Endothelial cell of umbilical vein (primary cell): Measurements from ENCODE around the gene CACNA1C. TPM values are rescaled to one million over a fixed set of nuclear protein-coding genes. Genes with fewer than 3 reads are reported as not detected.

Experiments
- BruUV-seq: library from RNA; stranded (reverse); fragments of 400-500 nt; replicated peaks from 2 replicates; lab custom pipeline; 2021; lab: Mats Ljungman, UMichigan
- CTCF ChIA-PET: fragments of 300-600, 350-600 bp; sonication (Branson Sonifier 250); formaldehyde crosslinking; loops from one replicate; lab custom pipeline; 2021; ENCODE audit warnings: antibody characterized with exemption, inconsistent platforms; lab: Charles Lee
- POLR2A ChIA-PET: fragments of 300-600, 350-600 bp; sonication (Branson Sonifier 250); formaldehyde crosslinking; loops from one replicate; lab custom pipeline; 2021; ENCODE audit warnings: antibody characterized with exemption, inconsistent platforms; lab: Charles Lee
- DNase-seq: peaks from one replicate; pipeline ENCODE4 v3.0.0-alpha.2; 2011; ENCODE audit warnings: low read depth, low spot score
- FAIRE-seq: peaks from 2 replicates; lab custom pipeline; 2011; peaks lifted over from hg19 to GRCh38; lab: Jason Lieb, UNC
- H2AFZ ChIP-seq: 2 replicates; pipeline ENCODE4 v1.6.0; 2012; ENCODE audit warnings: low read depth, low read length, control low read depth, inconsistent platforms
- H3K27ac ChIP-seq: 2 replicates; pipeline ENCODE4 v1.5.1; 2011; ENCODE audit warnings: low read depth, mild to moderate bottlenecking, control low read depth, low read length, moderate library complexity; ENCODE audit not compliant: insufficient read depth
- H3K27me3 ChIP-seq, 2 experiments: 2 replicates each; pipeline versions ENCODE4 v1.6.0 to v1.6.1; 2011; ENCODE audit warnings: low read length in 2 of 2, mixed read lengths in 1 of 2; ENCODE audit not compliant: control insufficient read depth in 2 of 2, insufficient read depth in 2 of 2
- H3K36me3 ChIP-seq, 2 experiments: 2 replicates in 1 of 2; 3 replicates in 1 of 2; pipeline ENCODE4 v1.5.1; 2011; ENCODE audit warnings: low read length in 2 of 2, mild to moderate bottlenecking in 1 of 2, moderate library complexity in 1 of 2; ENCODE audit not compliant: control insufficient read depth in 2 of 2, insufficient read depth in 2 of 2; ENCODE audit errors: extremely low read depth in 1 of 2
- H3K4me1 ChIP-seq: 3 replicates; pipeline ENCODE4 v1.5.1; 2011; ENCODE audit warnings: mild to moderate bottlenecking, low read length; ENCODE audit not compliant: control insufficient read depth, insufficient read depth; ENCODE audit errors: extremely low read depth
- H3K4me2 ChIP-seq: 2 replicates; pipeline ENCODE4 v1.6.1; 2011; ENCODE audit warnings: low read length, control low read depth, mixed read lengths; ENCODE audit not compliant: insufficient read depth
- H3K4me3 ChIP-seq, 3 experiments: fragments of 200-600 bp in 1 of 3; sonication (generic), shearing (Covaris generic) in 1 of 3; replicated peaks in 1 of 3; 2 replicates each; pipeline ENCODE4 v1.5.1; 2011 to 2016; ENCODE audit warnings: control low read depth in 3 of 3, low read length in 3 of 3, mild to moderate bottlenecking in 2 of 3, inconsistent platforms in 1 of 3, low read depth in 1 of 3, moderate library complexity in 1 of 3; ENCODE audit not compliant: insufficient read depth in 1 of 3
- H3K79me2 ChIP-seq: 2 replicates; pipeline ENCODE4 v1.6.0; 2012; ENCODE audit warnings: low read length, inconsistent platforms; ENCODE audit not compliant: control insufficient read depth, insufficient read depth
- H3K9ac ChIP-seq: replicated peaks from 2 replicates; pipeline ENCODE3; 2011; ENCODE audit warnings: low read length, control low read depth; ENCODE audit not compliant: insufficient read depth; ENCODE audit errors: extremely low read depth
- H3K9me1 ChIP-seq: replicated peaks from 3 replicates; pipeline ENCODE4 v1.6.0; 2011; ENCODE audit warnings: mild to moderate bottlenecking, low read length; ENCODE audit not compliant: control insufficient read depth, insufficient read depth; ENCODE audit errors: extremely low read depth
- H3K9me3 ChIP-seq: replicated peaks from 2 replicates; pipeline ENCODE4 v1.5.1; 2012; ENCODE audit warnings: low read length, inconsistent platforms; ENCODE audit not compliant: control insufficient read depth, insufficient read depth
- H4K20me1 ChIP-seq: replicated peaks from 2 replicates; pipeline ENCODE3; 2011; ENCODE audit warnings: mild to moderate bottlenecking, low read length; ENCODE audit not compliant: control insufficient read depth, insufficient read depth; ENCODE audit errors: extremely low read depth
- EZH2 ChIP-seq: IDR thresholded peaks from 2 replicates; pipeline ENCODE4 v1.6.1; 2012; ENCODE audit warnings: borderline replicate concordance, low read depth, mild to moderate bottlenecking, moderate library complexity, low read length, inconsistent platforms; ENCODE audit not compliant: severe bottlenecking
- FOS ChIP-seq: IDR thresholded peaks from 2 replicates; pipeline ENCODE4 v1.6.1; 2011; ENCODE audit warnings: mild to moderate bottlenecking, low read length, moderate library complexity, borderline replicate concordance; ENCODE audit not compliant: insufficient read depth
- POLR2AphosphoS5 ChIP-seq: IDR thresholded peaks from 2 replicates; pipeline ENCODE4 v1.6.1; 2012; ENCODE audit warnings: low read depth, mild to moderate bottlenecking, control low read depth, low read length, moderate library complexity; ENCODE audit not compliant: insufficient read depth
- dilution Hi-C: fragments of 300-500 bp; cut with MboI; formaldehyde crosslinking; loops from one replicate; pipeline ENCODE4 v1.15.0; 2019; ENCODE audit warnings: low sequenced_read_pairs; ENCODE audit not compliant: extremely low pct_ligation_motif_present
- intact Hi-C: fragments of 100-400 bp; cut with micrococcal nuclease; formaldehyde crosslinking; loops from one replicate; pipeline ENCODE4 v1.10.0; 2022
- polyA plus RNA-seq, 4 experiments: library from polyadenylated mRNA; depleted of rRNA in 3 of 4; stranded (reverse) in 3 of 4; unstranded in 1 of 4; fragments of >200 nt; gene quantifications; 2 replicates each; pipeline versions ENCODE4 v1.2.1 to v1.2.3, GENCODE V29; 2011 to 2012; ENCODE audit warnings: missing spikeins in 1 of 4
- total RNA-seq: library from RNA; stranded (reverse); gene quantifications from 2 replicates; pipeline ENCODE4 v1.2.3, GENCODE V29; 2021

The CACNA1C gene
- total and polyA plus RNA-seq, 2 donors (not counting 3 experiments of a cell fraction or from before 2014, with no cell fraction given): not detected

DNA sequence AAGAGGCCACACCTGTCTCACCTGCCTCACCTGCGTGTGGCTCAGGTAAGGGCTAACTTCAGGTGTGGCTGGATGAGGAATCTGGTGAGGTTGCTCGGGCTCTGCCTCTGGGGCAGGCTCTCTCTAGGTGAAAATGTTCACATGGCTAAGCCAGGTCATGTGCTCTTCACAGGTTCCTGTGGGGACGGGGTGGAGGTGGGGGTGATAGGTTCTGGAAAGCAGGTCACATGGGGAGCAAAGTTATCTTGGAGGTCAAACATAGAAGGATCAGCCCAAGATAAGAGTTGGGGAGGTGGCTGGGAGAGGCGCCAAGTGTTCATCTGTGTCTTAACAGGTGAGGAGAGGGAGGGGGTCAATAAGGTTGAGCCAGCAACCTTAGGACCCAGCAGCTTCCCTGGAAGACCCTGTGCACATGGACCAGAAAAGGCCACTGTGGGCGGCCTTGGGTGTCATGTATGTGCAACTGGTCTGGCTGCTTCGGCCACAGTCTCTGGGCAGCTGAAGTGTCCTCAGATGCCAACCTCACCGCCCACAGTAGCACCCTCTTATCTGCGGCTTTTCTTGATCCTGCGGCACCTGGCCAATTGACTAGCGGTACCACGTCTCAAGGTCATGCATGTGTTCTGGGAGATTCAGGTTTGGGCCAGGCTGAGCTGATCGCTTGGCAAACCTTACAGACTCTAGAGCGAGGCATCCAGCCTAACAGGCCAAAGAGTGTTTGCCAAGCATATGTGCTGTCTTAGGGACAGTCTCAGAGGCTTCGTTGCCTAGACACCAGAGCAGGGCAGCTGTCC lies 60.5 kb downstream of the CACNA1C start:
- H3K36me3 ChIP-seq: no peaks in the 10 kb centered on the region
- no peaks in the 10 kb centered on the region for H3K79me2 ChIP-seq
- dilution Hi-C loops: no loop called here
- no peak overlapping the region for H3K4me3 ChIP-seq
- no peaks in the 10 kb centered on the region for H3K4me1 ChIP-seq
- no peaks in the 10 kb centered on the region for H4K20me1 ChIP-seq
- ChIA-PET CTCF (no interaction called here), POLR2A (no interaction called here)
- no peak overlapping the region for H2AFZ ChIP-seq
- intact Hi-C loops: no loop called here
- no peak overlapping the region for H3K27ac ChIP-seq
- no peaks in the 10 kb centered on the region for H3K27me3 ChIP-seq
- no peaks in the 10 kb centered on the region for H3K9me3 ChIP-seq
- TF ChIP-seq POLR2AphosphoS5 (no peak), FOS (no peak)
- no peak overlapping the region for H3K4me2 ChIP-seq
- BruUV-seq: no TSS peak
- FAIRE-seq: no peak
- no peak for DNase-seq
- H3K9ac ChIP-seq: no peak overlapping the region
- H3K9me1 ChIP-seq: no peaks in the 10 kb centered on the region

DNA sequence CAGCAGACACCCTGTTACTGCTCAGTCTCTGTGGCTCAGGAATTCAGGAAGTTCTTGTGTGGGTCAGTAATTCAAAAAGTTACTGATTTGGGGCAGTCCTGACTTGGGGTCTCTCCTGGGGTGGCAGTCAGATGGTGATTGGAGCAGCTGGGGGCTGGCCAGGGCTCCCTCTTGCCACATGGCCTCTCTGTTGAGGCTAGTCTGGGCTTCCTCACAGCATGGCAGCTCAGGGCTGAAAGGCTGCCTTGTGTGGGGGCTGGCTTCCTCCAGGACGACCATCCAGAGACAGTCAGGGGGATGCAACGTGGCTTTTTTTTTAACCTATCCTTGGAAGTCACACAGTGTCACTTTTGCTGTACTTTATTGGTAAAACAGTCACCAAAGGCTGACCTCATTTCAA lies 61.3 kb downstream of the CACNA1C start:
- no peak overlapping the region for H2AFZ ChIP-seq

More for the DNA sequence above, 61.3 kb downstream of the CACNA1C start:
- Histone ChIP-seq H4K20me1 (no peaks in the 10 kb centered on the region), H3K9me3 (no peaks in the 10 kb centered on the region), H3K4me3 (no peak overlapping the region), H3K4me1 (no peaks in the 10 kb centered on the region), H3K36me3 (no peaks in the 10 kb centered on the region), H3K4me2 (no peak overlapping the region), H3K27ac (no peak overlapping the region), H3K27me3 (no peaks in the 10 kb centered on the region), H3K79me2 (no peaks in the 10 kb centered on the region), H3K9me1 (no peaks in the 10 kb centered on the region), H3K9ac (no peak overlapping the region)
- ChIA-PET CTCF (no interaction called here), POLR2A (no interaction called here)
- FAIRE-seq: no peak
- dilution Hi-C loops (no loop called here), intact Hi-C loops (no loop called here)
- no TSS peak for BruUV-seq
- TF ChIP-seq POLR2AphosphoS5 (no peak), EZH2 (no peak)
- no peak for DNase-seq
